K562 (cell line): ENCODE measurements around the gene DSP. TPM values are rescaled to one million over a fixed set of nuclear protein-coding genes. Genes with fewer than 3 reads are reported as not detected.

Source experiments
- ATAC-seq: fragments of 200-7000 bp; cut with Tn5 transposase; 3 replicates; pipeline ENCODE4 v1.9.1; 2020; ENCODE audit warnings: moderate library complexity
- BruUV-seq: library from RNA; stranded (reverse); fragments of 400-500 nt; replicated peaks from 2 replicates; lab custom pipeline; 2021; lab: Mats Ljungman, UMichigan
- CTCF ChIA-PET: fragments of 300-600 bp; formaldehyde crosslinking; extraction: SDS; loops from one replicate; lab custom pipeline; 2021; ENCODE audit warnings: low intra/inter-chr PET ratio; lab: Yijun Ruan, JAX
- POLR2A ChIA-PET: fragments of 300-600, 350-650 bp; sonication (Branson Sonifier 250); formaldehyde crosslinking; extraction: SDS; loops from one replicate; lab custom pipeline; 2021; ENCODE audit warnings: antibody characterized with exemption, inconsistent platforms; lab: Yijun Ruan, JAX
- DNase-seq, 4 experiments: peaks; one replicate each; pipeline versions ENCODE4 v3.0.0 to v3.0.0-alpha.2; 2011 to 2018; ENCODE audit warnings: low spot score in 3 of 4, mixed read lengths in 3 of 4; ENCODE audit errors: extremely low read depth in 1 of 4
- FAIRE-seq: peaks from 2 replicates; lab custom pipeline; 2011; peaks lifted over from hg19 to GRCh38; lab: Jason Lieb, UNC
- H2AFZ ChIP-seq: 2 replicates; pipeline ENCODE4 v1.6.0; 2011; ENCODE audit warnings: low read depth, low read length, control low read depth, inconsistent platforms
- H3K27ac ChIP-seq: fragments of 200-600 bp; 3 replicates; pipeline ENCODE4 v1.8.0; 2011; ENCODE audit warnings: low read depth, mild to moderate bottlenecking, control low read depth, inconsistent platforms, low read length, moderate library complexity, mixed read lengths; ENCODE audit errors: extremely low read depth
- H3K27me3 ChIP-seq, 2 experiments: fragments of 300-600 bp in 1 of 2; 2 replicates in 1 of 2; 3 replicates in 1 of 2; pipeline versions ENCODE4 v1.6.0 to v1.8.0; 2011; ENCODE audit warnings: inconsistent platforms in 2 of 2, low read length in 2 of 2, mild to moderate bottlenecking in 1 of 2, mixed read lengths in 1 of 2, moderate library complexity in 1 of 2; ENCODE audit not compliant: control insufficient read depth in 2 of 2, insufficient read depth in 2 of 2
- H3K36me3 ChIP-seq: fragments of 300-600 bp; 3 replicates; pipeline ENCODE4 v1.8.0; 2011; ENCODE audit warnings: mild to moderate bottlenecking, low read length, inconsistent platforms; ENCODE audit not compliant: control insufficient read depth, insufficient read depth
- H3K4me1 ChIP-seq, 2 experiments: fragments of 200-600 bp in 1 of 2; replicated peaks in 1 of 2; 2 replicates in 1 of 2; 3 replicates in 1 of 2; pipeline versions ENCODE4 v1.5.1 to v1.8.0; 2011; ENCODE audit warnings: inconsistent platforms in 2 of 2, low read length in 2 of 2, mild to moderate bottlenecking in 1 of 2, mixed read lengths in 1 of 2, moderate library complexity in 1 of 2; ENCODE audit not compliant: control insufficient read depth in 2 of 2, insufficient read depth in 2 of 2
- H3K4me2 ChIP-seq: 2 replicates; pipeline ENCODE4 v1.6.1; 2011; ENCODE audit warnings: low read length, control low read depth, inconsistent platforms, mixed read lengths; ENCODE audit not compliant: insufficient read depth
- H3K4me3 ChIP-seq: fragments of 200-600 bp; sonication (generic), shearing (Covaris generic); 2 replicates; pipeline ENCODE4 v1.5.1; 2016; ENCODE audit warnings: control low read depth, inconsistent platforms
- H3K79me2 ChIP-seq: fragments of 200-600 bp; 3 replicates; pipeline ENCODE4 v1.8.0; 2011; ENCODE audit warnings: low read length, inconsistent platforms; ENCODE audit not compliant: control insufficient read depth, insufficient read depth
- H3K9ac ChIP-seq, 2 experiments: 2 replicates each; pipeline versions ENCODE4 v1.6.0 to v1.6.1; 2011; ENCODE audit warnings: low read depth in 2 of 2, low read length in 2 of 2, control low read depth in 1 of 2, inconsistent platforms in 1 of 2, mild to moderate bottlenecking in 1 of 2, mixed read lengths in 1 of 2; ENCODE audit not compliant: insufficient read depth in 1 of 2
- H3K9me1 ChIP-seq: one replicate; pipeline ENCODE4 v1.6.0; 2011; ENCODE audit warnings: inconsistent platforms, mild to moderate bottlenecking, low read length, moderate library complexity; ENCODE audit not compliant: control insufficient read depth, insufficient read depth
- H3K9me3 ChIP-seq: replicated peaks from 2 replicates; pipeline ENCODE4 v1.5.1; 2011; ENCODE audit warnings: low read depth, low read length, inconsistent platforms; ENCODE audit not compliant: control insufficient read depth, insufficient read depth
- H4K20me1 ChIP-seq: replicated peaks from 2 replicates; pipeline ENCODE4 v1.6.1; 2011; ENCODE audit warnings: low read length, inconsistent platforms, mixed read lengths; ENCODE audit not compliant: control insufficient read depth, insufficient read depth
- NCOA4 ChIP-seq: fragments of 450-650 bp; IDR thresholded peaks from 2 replicates; pipeline ENCODE4 v1.6.1; 2018; ENCODE audit warnings: mild to moderate bottlenecking; ENCODE audit not compliant: partially characterized antibody
- NR3C1 ChIP-seq: sonication (generic); formaldehyde crosslinking; IDR thresholded peaks from 2 replicates; pipeline ENCODE4 v1.8.1; 2022; ENCODE audit warnings: missing genetic modification reagents
- ZMIZ1 ChIP-seq, 2 experiments: fragments of 150-350 bp in 1 of 2; IDR thresholded peaks; 2 replicates each; pipeline ENCODE4 v1.6.1; 2012 to 2016; ENCODE audit warnings: low read depth in 2 of 2, low read length in 2 of 2, mild to moderate bottlenecking in 1 of 2, moderate library complexity in 1 of 2
- WGBS: fragments of 100-300 bp; shearing (Covaris generic); methylation state at CpG from one replicate; pipeline ENCODE4 v1.1.6; 2016; ENCODE audit warnings: low coverage, mixed read lengths; ENCODE audit not compliant: insufficient coverage; ENCODE audit errors: missing lambda C conversion rate; 5-methylcytosine and 5-hydroxymethylcytosine counted together
- in situ Hi-C: fragments of 300-500 bp; cut with MboI; formaldehyde crosslinking; loops from 4 replicates; pipeline ENCODE4 v1.15.0; 2018; ENCODE audit warnings: inconsistent platforms, mixed read lengths
- intact Hi-C: fragments of 100-400 bp; cut with micrococcal nuclease; formaldehyde crosslinking; loops from 2 replicates; pipeline ENCODE4 v1.14.2; 2022
- polyA plus RNA-seq, 8 experiments: library from polyadenylated mRNA; depleted of rRNA in 4 of 8; stranded (reverse) in 5 of 8; unstranded in 3 of 8; fragments of >200 nt; fragmentation: Nextera tagmentation in 2 of 8; fragmentation: Illumina TruSeq in 1 of 8; extraction: Ambion mirVana in 2 of 8; extraction: Trizol in 1 of 8; gene quantifications; 2 replicates each; pipeline versions ENCODE4 v1.2.1 to v1.2.3, GENCODE V29; 2011 to 2014; ENCODE audit warnings: inconsistent platforms in 1 of 8, missing spikeins in 1 of 8
- total RNA-seq, 7 experiments: library from RNA; depleted of rRNA in 6 of 7; stranded (reverse); fragments of >200 nt in 6 of 7; fragmentation: Illumina TruSeq in 2 of 7; extraction: Trizol in 2 of 7; gene quantifications; 2 replicates each; pipeline versions ENCODE4 v1.2.1 to v1.2.3, GENCODE V29; 2011 to 2021; ENCODE audit warnings: low replicate concordance in 1 of 7
- TF ChIP-seq, protein P1 (sequence below), 3 experiments: IDR thresholded peaks in 2 of 3; conservative IDR thresholded peaks in 1 of 3; 2 replicates each; pipeline ENCODE4 v1.5.1; 2011 to 2012; ENCODE audit warnings: low read length in 3 of 3, mild to moderate bottlenecking in 3 of 3, control low read depth in 2 of 3, improper control_type of control experiment in 1 of 3, inconsistent platforms in 1 of 3, low read depth in 1 of 3, mixed read lengths in 1 of 3, moderate library complexity in 1 of 3; ENCODE audit not compliant: insufficient read depth in 2 of 3

The DSP gene
- total and polyA plus RNA-seq, 9 of the 15 experiments (the other 6 are each of a cell fraction or from before 2014, with no cell fraction given): under 0.01 to 0.24 (median 0.03) TPM; not detected in 2

GRCh38 chr6:7630792-7631191 is 89.3 kb downstream of the DSP start:
- H4K20me1 ChIP-seq: no peaks in the 10 kb centered on the region
- 1% methylated on average over 5 of the region's 5 CpGs for WGBS
- peak; percentile 19 to 31 (median 26) for DNase-seq
- H3K36me3 ChIP-seq: no peaks in the 10 kb centered on the region
- H3K4me1 ChIP-seq: no peaks in the 10 kb centered on the region
- ATAC-seq: peak; percentile 93
- H3K27ac ChIP-seq: no peak overlapping the region
- intact Hi-C loops: no loop called here
- no peak overlapping the region for H3K4me3 ChIP-seq
- CTCF ChIA-PET: interaction anchor here (0.6 kb wide), 1 partner anchor 69 kb away, joined by 3 read pairs; no protein-coding TSS in a partner anchor
- TF ChIP-seq NR3C1 (CRISPR knock-in tag): no peak
- TF ChIP-seq, protein P1, sequence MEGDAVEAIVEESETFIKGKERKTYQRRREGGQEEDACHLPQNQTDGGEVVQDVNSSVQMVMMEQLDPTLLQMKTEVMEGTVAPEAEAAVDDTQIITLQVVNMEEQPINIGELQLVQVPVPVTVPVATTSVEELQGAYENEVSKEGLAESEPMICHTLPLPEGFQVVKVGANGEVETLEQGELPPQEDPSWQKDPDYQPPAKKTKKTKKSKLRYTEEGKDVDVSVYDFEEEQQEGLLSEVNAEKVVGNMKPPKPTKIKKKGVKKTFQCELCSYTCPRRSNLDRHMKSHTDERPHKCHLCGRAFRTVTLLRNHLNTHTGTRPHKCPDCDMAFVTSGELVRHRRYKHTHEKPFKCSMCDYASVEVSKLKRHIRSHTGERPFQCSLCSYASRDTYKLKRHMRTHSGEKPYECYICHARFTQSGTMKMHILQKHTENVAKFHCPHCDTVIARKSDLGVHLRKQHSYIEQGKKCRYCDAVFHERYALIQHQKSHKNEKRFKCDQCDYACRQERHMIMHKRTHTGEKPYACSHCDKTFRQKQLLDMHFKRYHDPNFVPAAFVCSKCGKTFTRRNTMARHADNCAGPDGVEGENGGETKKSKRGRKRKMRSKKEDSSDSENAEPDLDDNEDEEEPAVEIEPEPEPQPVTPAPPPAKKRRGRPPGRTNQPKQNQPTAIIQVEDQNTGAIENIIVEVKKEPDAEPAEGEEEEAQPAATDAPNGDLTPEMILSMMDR (IDR thresholded peaks at IDR 0.05 in 2 of 3, conservative IDR thresholded peaks at IDR 0.05 in 1 of 3; ENCODE audit: insufficient read depth in 2 of 3, low read depth in 1 of 3, low read length in 3 of 3): peak in 2 of 3 experiments; percentile 11 to 12; a peak in 1 of 6 replicates
- TF ChIP-seq NCOA4: no peak
- TF ChIP-seq ZMIZ1 (IDR thresholded peaks at IDR 0.05; ENCODE audit: low read depth in 2 of 2, low read length in 2 of 2): no peak
- TF ChIP-seq, all 486 proteins: peak for 1
- in situ Hi-C loops: no loop called here
- BruUV-seq: no TSS peak
- Histone ChIP-seq H3K9me3 (no peaks in the 10 kb centered on the region), H3K27me3 (peaks cover 40 to 53% of the 10 kb centered on the region in 2 experiments), H3K4me2 (no peak overlapping the region), H3K79me2 (no peaks in the 10 kb centered on the region), H2AFZ (no peak overlapping the region), H3K9me1 (no peaks in the 10 kb centered on the region), H3K9ac (no peak overlapping the region)
- FAIRE-seq: no peak
- POLR2A ChIA-PET: interaction anchor here (0.6 to 3.0 kb wide), 3 partner anchors 8 to 18 kb away, joined by 3 to 7 read pairs (median 3); no protein-coding TSS in a partner anchor
